SH-SY5Y (cell line): ENCODE data around the gene PPT2.

Source experiments
- GATA2 ChIP-seq: IDR thresholded peaks from 2 replicates; pipeline ENCODE4 v1.6.1; 2011; ENCODE audit warnings: mild to moderate bottlenecking, low read depth, low read length
- GATA3 ChIP-seq: IDR thresholded peaks from 2 replicates; pipeline ENCODE4 v1.6.1; 2011; ENCODE audit warnings: low read depth, mild to moderate bottlenecking, low read length, moderate library complexity

Gene PPT2

DNA sequence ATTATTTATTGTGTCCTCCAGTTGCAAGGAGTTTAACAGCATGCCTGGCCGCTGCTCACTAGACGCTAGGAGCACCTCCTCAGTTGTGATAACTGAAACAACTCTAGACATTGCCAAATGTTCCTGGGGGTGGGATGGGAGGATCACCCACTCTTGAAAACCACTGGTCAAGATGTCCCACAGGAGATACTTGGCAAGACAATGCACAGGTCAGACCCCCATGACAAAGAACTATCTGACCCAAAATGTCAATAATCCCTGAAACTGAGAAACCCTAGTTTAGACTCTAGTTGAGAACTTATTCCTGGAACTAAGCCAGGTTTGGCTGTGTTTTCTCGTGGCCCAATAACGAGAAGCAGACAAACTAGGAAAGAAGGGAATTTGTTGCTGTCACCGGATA, 14.4 kb upstream of the PPT2 start:
- no peak for TF ChIP-seq GATA2
- TF ChIP-seq GATA3: no peak

GRCh38 chr6:32140420-32141046, 13.4 kb upstream of the PPT2 start:
- TF ChIP-seq GATA3 (no peak), GATA2 (no peak)

DNA sequence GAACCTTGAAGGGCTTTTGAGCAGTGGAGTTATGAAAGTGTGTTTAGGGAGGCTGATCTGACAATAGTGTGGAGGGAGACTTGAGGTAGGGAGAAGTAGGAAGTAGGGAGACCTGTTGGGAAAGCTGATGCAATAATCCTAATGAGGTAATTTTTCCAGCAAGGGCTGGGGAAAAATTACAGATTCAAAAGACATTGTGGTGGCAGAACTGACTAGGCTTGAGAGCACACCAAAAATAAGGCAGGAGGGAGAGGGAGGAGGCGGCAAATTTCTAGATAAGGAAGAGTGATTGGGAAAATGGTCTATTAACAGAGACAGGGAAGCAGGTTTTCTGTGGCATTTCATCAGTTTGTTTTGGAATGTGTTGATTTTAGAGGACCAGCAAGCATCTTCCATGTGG, 7.7 kb upstream of the PPT2 start:
- TF ChIP-seq GATA2 (no peak), GATA3 (no peak)

DNA sequence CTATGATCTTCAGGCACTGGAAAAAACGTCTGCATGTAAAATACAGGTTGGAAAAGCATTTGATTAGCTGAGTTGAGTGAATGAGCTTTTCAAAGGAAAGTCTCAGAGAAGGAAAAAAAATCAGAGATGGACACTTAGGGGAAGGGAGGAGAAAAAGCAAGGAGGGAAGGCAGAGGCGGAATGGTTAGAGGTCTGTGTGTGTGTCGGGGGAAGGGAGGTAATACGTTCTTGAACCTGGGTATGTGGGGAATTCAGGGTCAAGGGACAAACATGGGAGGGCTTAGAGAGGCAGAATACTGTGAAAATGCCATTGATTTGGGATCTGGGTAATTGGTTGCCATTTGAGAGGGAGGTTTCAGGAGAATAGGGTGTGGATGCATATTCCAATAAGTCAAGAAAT, 7.3 kb upstream of the PPT2 start:
- TF ChIP-seq GATA2 (no peak), GATA3 (no peak)

- TF ChIP-seq GATA3 (no peak), GATA2 (no peak)
Measured at GRCh38 chr6:32147401-32148132, 6.4 kb upstream of the PPT2 start.

GRCh38 chr6:32148289-32149091, 5.5 kb upstream of the PPT2 start:
- TF ChIP-seq GATA2 (no peak), GATA3 (no peak)

GRCh38 chr6:32149092-32149755, 4.7 kb upstream of the PPT2 start:
- TF ChIP-seq GATA2 (no peak), GATA3 (no peak)

DNA sequence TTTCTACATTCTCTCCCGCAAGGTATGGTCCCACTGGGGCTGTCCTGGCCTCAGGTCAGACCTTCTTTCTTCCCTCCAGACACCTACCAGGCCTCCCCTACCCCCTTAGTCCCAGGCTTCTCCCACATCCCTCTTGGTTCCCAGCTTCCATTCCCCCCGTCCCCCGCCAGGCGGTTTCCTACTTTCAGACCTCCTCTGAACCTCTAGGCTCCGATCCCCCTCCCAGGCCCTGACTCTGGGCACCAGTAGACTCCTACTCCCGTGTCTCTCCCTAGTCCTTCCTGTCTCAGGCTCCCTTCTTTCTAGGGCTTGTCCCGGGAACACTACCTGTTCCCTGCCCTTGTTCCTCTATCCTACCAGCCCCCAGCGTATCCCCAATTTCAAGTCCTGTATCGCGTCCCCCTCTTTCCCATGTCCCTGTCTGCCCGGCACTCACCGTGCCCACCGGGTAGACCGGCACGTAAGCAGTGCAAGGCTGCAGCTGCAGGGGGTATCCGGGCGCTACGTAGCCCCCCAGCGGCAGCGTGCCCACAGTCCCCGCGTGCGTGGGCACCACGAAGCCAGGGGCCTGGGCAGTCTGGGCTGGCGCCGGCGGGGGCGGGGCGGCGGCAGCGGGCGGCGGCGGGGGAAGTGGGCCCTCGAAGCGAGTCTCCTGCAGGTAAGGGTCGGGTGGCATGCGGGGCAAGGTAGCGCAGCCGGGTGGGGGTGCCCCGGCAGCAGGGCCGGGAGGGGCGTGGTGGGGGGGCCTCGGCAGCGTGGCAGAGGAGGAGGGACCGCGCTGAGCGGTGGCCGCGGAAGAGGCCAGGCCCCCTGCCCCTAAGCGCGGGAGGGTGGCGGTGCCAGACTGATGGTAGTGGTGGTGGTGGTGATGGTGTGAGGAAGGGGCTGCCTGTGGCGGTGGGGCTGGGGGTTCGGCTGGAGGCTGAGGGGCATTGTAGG, 3.7 kb upstream of the PPT2 start:
- TF ChIP-seq GATA3 (no peak), GATA2 (no peak)

DNA sequence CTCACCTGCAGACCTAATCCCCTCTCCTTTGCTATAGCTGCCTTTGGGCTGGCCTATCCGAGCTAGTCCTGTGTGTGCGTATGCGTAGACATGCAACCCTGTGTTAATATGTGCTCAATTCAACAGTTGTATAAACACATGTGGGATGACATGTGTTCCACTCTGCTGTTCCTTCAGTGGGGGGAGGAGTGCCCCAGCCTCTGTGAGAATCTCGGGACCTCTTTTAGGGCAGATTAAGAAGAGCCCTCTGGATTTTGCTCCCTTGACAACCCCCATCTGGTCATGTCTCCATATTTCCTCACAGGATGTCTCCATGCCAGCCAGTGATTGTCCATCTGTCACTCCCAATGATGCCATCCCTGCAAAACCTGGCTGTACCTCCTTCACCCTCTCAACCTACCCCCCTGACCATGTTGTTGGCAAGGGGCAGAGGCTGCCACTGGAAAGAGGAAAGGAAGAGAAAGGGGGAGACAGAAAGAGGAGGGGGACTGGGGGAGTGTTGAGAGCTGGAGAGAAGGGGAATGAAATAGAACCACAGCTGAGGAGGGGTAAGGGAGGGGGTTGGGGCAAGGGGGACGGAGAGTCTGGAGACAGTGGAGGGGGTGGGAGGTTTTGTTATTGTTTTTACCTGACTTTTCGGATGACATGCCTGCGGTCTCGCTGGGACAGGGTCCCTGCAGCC, 2.6 kb upstream of the PPT2 start:
- TF ChIP-seq GATA3 (no peak), GATA2 (no peak)

GRCh38 chr6:32151863-32152768, 1.8 kb upstream of the PPT2 start, which contains the start of gene PRRT1:
Gene PRRT1, minus strand, starts transcription at chr6:32151939. Its CDS starts 112 bp downstream, at chr6:32151827.
- TF ChIP-seq GATA2 (no peak), GATA3 (no peak)

DNA sequence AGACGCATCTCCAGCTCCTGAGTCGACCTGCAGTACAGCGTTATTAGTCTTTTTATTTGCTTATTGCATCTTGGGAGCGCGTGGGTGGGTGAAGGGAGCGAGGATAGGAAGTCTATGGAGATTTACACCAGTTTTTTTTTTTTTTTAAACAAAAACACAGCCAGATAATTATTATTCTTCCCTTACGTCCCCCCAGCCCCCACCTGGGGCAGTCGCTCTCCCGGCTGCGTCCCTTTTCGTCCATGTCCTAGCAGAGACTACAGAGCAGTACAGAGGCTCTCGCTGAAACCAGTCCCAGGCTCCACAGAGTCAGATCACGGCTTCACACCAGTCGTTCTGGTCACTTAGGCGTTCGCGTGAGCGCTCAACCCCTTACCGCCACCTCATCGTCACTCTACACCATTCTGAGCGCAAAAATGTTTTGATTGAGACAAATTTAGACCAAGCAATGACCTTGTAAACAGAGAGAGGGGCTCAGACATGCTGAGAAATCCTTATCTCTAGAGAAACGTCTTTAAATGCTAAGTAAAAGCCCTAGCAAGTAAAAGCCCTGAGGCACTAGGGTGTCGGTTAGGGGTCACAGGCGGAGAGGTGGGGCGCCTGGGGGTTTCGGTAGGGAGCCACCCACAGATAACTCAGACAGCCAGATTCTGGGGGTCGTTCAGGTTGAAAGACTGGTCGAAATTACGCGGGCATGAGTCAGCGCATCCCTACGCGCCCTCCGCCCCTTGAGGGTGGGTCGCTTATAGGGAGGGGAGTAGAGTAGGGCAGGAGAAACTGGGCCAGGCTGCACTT, 975 bp upstream of the PPT2 start:
- no peak for TF ChIP-seq GATA2
- no peak for TF ChIP-seq GATA3
